HPDE6-E6E7 (cell line): ENCODE results near the gene SEMA3C.
A peak's percentile ranks its signal among the peaks of the same experiment; 100 is the strongest.

Source experiments
- DNase-seq: peaks from one replicate; pipeline ENCODE4 v3.0.0; 2011; ENCODE audit warnings: missing footprints; ENCODE audit errors: extremely low spot score

SEMA3C gene

GRCh38 chr7:80885757-80886156 is 33.1 kb downstream of the SEMA3C start:
- no peak for DNase-seq

- no peak for DNase-seq
Observed at GRCh38 chr7:80884511-80885195, 34.2 kb downstream of the SEMA3C start.

GRCh38 chr7:80883154-80884025 is 35.5 kb downstream of the SEMA3C start:
- DNase-seq = peak; percentile 67

- DNase-seq = no peak
Observed at GRCh38 chr7:80882213-80882801, 36.5 kb downstream of the SEMA3C start.

GRCh38 chr7:80881351-80881900 is 37.4 kb downstream of the SEMA3C start:
- no peak for DNase-seq

- no peak for DNase-seq
Observed at GRCh38 chr7:80879849-80880248, 39.0 kb downstream of the SEMA3C start.

GRCh38 chr7:80876894-80877414 is 41.9 kb downstream of the SEMA3C start:
- no peak for DNase-seq

- DNase-seq = no peak
Observed at GRCh38 chr7:80875537-80876120, 43.2 kb downstream of the SEMA3C start.

GRCh38 chr7:80873140-80873539 is 45.7 kb downstream of the SEMA3C start:
- no peak for DNase-seq

GRCh38 chr7:80871228-80871627 is 47.6 kb downstream of the SEMA3C start:
- no peak for DNase-seq

- DNase-seq = no peak
Observed at GRCh38 chr7:80870813-80871212, 48.0 kb downstream of the SEMA3C start.

GRCh38 chr7:80869821-80870751 is 48.8 kb downstream of the SEMA3C start:
- no peak for DNase-seq

GRCh38 chr7:80869106-80869784 is 49.6 kb downstream of the SEMA3C start:
- no peak for DNase-seq

- DNase-seq = no peak
Observed at GRCh38 chr7:80868566-80868965, 50.3 kb downstream of the SEMA3C start.

- no peak for DNase-seq
Observed at GRCh38 chr7:80860554-80860953, 58.3 kb downstream of the SEMA3C start.

GRCh38 chr7:80859272-80859970 is 59.4 kb downstream of the SEMA3C start:
- no peak for DNase-seq

GRCh38 chr7:80858141-80858903 is 60.5 kb downstream of the SEMA3C start:
- DNase-seq = no peak

- no peak for DNase-seq
Observed at GRCh38 chr7:80856769-80857168, 62.1 kb downstream of the SEMA3C start.
